Measurements from ENCODE around the gene AMER1. TPM values are rescaled to one million over a fixed set of nuclear protein-coding genes. Genes with fewer than 3 reads are reported as not detected.

AMER1 gene
- total and polyA plus RNA-seq, 4 experiments from 2014 or later = 0.05 to 5.5 (median 5.2) TPM; not detected in 1

- H3K4me1 ChIP-seq (ENCODE audit: insufficient read depth, low read length) = peaks cover 15% of the 10 kb centered on the region
- no peaks in the 10 kb centered on the region for H3K36me3 ChIP-seq (ENCODE audit: insufficient read depth, low read length)
- peak overlapping the region; percentile 42 to 83 for H3K4me3 ChIP-seq (ENCODE audit: low read length in 2 of 2)
- no peaks in the 10 kb centered on the region for H3K27me3 Mint-ChIP-seq
- no peaks in the 10 kb centered on the region for H3K27me3 ChIP-seq (ENCODE audit: insufficient read depth, low read length)
- peak overlapping the region; percentile 91 to 97 (median 93) for H3K4me3 Mint-ChIP-seq
- no peaks in the 10 kb centered on the region for H3K9me3 ChIP-seq (ENCODE audit: control insufficient read depth in 1 of 2, low read length in 2 of 2)
- H3K27ac ChIP-seq (ENCODE audit: low read depth, low read length) = peak overlapping the region; percentile 79
- peaks cover 6 to 25% (median 16%) of the 10 kb centered on the region in 4 donors for H3K4me1 Mint-ChIP-seq
- POLR2A ChIA-PET (ENCODE audit: partially characterized antibody) = interaction anchor here (1.3 to 2.8 kb wide), 4 partner anchors 189 to 829 kb away, joined by 5 to 15 read pairs (median 8); partner anchors contain the start of genes MTMR8, ZC3H12B and ZC4H2
- intact Hi-C loops (cut with micrococcal nuclease) = loop anchor here (1.0 to 10.0 kb wide), 4 partner anchors 451 to 1329 kb away; partner anchors contain the start of genes LAS1L, SPIN4 and ZC4H2
- CTCF ChIA-PET (ENCODE audit: partially characterized antibody) = interaction anchor here (1.2 kb wide), 1 partner anchor 451 kb away, joined by 3 read pairs; no protein-coding TSS in a partner anchor
- H3K9me3 Mint-ChIP-seq = no peaks in the 10 kb centered on the region
- peak overlapping the region; percentile 90 to 96 (median 93) for H3K27ac Mint-ChIP-seq
- DNase-seq = peak; percentile 85 to 91 (median 87)
- H3K36me3 Mint-ChIP-seq = no peaks in the 10 kb centered on the region
Measured at GRCh38 chrX:64205735-64206501, 410 bp upstream of the AMER1 start.

GRCh38 chrX:64204701-64205440 lies 637 bp downstream of the AMER1 start:
- ChIA-PET POLR2A (ENCODE audit: partially characterized antibody) (interaction anchor here (0.9 to 2.8 kb wide), 3 partner anchors 190 to 830 kb away, joined by 3 to 15 read pairs (median 10); partner anchors contain the start of genes MTMR8 and ZC3H12B), CTCF (ENCODE audit: partially characterized antibody) (no interaction called here)
- H3K36me3 Mint-ChIP-seq = no peaks in the 10 kb centered on the region
- H3K27ac Mint-ChIP-seq = peak overlapping the region in 3 of 7 donors; percentile 52 to 69 (median 59)
- Histone ChIP-seq H3K4me3 (ENCODE audit: low read length in 2 of 2) (peak overlapping the region in 1 of 2 donors; percentile 83), H3K4me1 (ENCODE audit: insufficient read depth, low read length) (peaks cover 15% of the 10 kb centered on the region), H3K27me3 (ENCODE audit: insufficient read depth, low read length) (no peaks in the 10 kb centered on the region), H3K27ac (ENCODE audit: low read depth, low read length) (peak overlapping the region; percentile 79), H3K9me3 (ENCODE audit: control insufficient read depth in 1 of 2, low read length in 2 of 2) (no peaks in the 10 kb centered on the region), H3K36me3 (ENCODE audit: insufficient read depth, low read length) (no peaks in the 10 kb centered on the region)
- H3K4me1 Mint-ChIP-seq = peaks cover 8 to 25% (median 16%) of the 10 kb centered on the region in 4 donors
- H3K9me3 Mint-ChIP-seq = no peaks in the 10 kb centered on the region
- no peaks in the 10 kb centered on the region for H3K27me3 Mint-ChIP-seq
- H3K4me3 Mint-ChIP-seq = peak overlapping the region; percentile 77 to 94 (median 88)
- peak in 3 of 5 donors; percentile 3 to 49 (median 22) for DNase-seq
- intact Hi-C loops (cut with micrococcal nuclease) = loop anchor here (1.0 to 10.0 kb wide), 4 partner anchors 450 to 1330 kb away; partner anchors contain the start of genes LAS1L, SPIN4 and ZC4H2

GRCh38 chrX:64204252-64204651 lies 1.3 kb downstream of the AMER1 start:
- CTCF ChIA-PET (ENCODE audit: partially characterized antibody) = no interaction called here
- intact Hi-C loops (cut with micrococcal nuclease) = loop anchor here (2.0 to 10.0 kb wide), 3 partner anchors 771 to 1331 kb away; partner anchors contain the start of genes LAS1L, SPIN4 and ZC4H2
- Mint-ChIP-seq H3K4me1 (peaks cover 9 to 25% (median 18%) of the 10 kb centered on the region in 4 donors), H3K36me3 (no peaks in the 10 kb centered on the region), H3K9me3 (no peaks in the 10 kb centered on the region), H3K27me3 (no peaks in the 10 kb centered on the region), H3K4me3 (peak overlapping the region; percentile 71 to 85 (median 78)), H3K27ac (peak overlapping the region in 3 of 7 donors; percentile 52 to 69 (median 59))
- H3K4me3 ChIP-seq (ENCODE audit: low read length in 2 of 2) = no peak overlapping the region
- DNase-seq = no peak
- H3K27ac ChIP-seq (ENCODE audit: low read depth, low read length) = no peak overlapping the region
- H3K9me3 ChIP-seq (ENCODE audit: control insufficient read depth in 1 of 2, low read length in 2 of 2) = no peaks in the 10 kb centered on the region
- H3K36me3 ChIP-seq (ENCODE audit: insufficient read depth, low read length) = no peaks in the 10 kb centered on the region
- peaks cover 15% of the 10 kb centered on the region for H3K4me1 ChIP-seq (ENCODE audit: insufficient read depth, low read length)
- POLR2A ChIA-PET (ENCODE audit: partially characterized antibody) = interaction anchor here (0.9 to 2.8 kb wide), 3 partner anchors 191 to 454 kb away, joined by 3 to 15 read pairs (median 3); partner anchors contain the start of gene MTMR8
- H3K27me3 ChIP-seq (ENCODE audit: insufficient read depth, low read length) = no peaks in the 10 kb centered on the region

GRCh38 chrX:64202808-64203325 lies 2.6 kb downstream of the AMER1 start:
- intact Hi-C loops (cut with micrococcal nuclease) = loop anchor here (10.0 kb wide), 1 partner anchor 772 kb away; the partner anchor contains the start of gene ZC4H2
- no peak overlapping the region for H3K4me3 ChIP-seq (ENCODE audit: low read length in 2 of 2)
- Mint-ChIP-seq H3K4me1 (peaks cover 13 to 25% (median 19%) of the 10 kb centered on the region in 4 donors), H3K36me3 (no peaks in the 10 kb centered on the region), H3K9me3 (no peaks in the 10 kb centered on the region), H3K4me3 (peak overlapping the region in 1 of 8 donors; percentile 47), H3K27ac (peak overlapping the region in 2 of 7 donors; percentile 64 to 69), H3K27me3 (no peaks in the 10 kb centered on the region)
- no peaks in the 10 kb centered on the region for H3K36me3 ChIP-seq (ENCODE audit: insufficient read depth, low read length)
- H3K9me3 ChIP-seq (ENCODE audit: control insufficient read depth in 1 of 2, low read length in 2 of 2) = no peaks in the 10 kb centered on the region
- no peak overlapping the region for H3K27ac ChIP-seq (ENCODE audit: low read depth, low read length)
- peaks cover 15% of the 10 kb centered on the region for H3K4me1 ChIP-seq (ENCODE audit: insufficient read depth, low read length)
- ChIA-PET CTCF (ENCODE audit: partially characterized antibody) (no interaction called here), POLR2A (ENCODE audit: partially characterized antibody) (no interaction called here)
- no peak for DNase-seq
- no peaks in the 10 kb centered on the region for H3K27me3 ChIP-seq (ENCODE audit: insufficient read depth, low read length)

- CTCF ChIA-PET (ENCODE audit: partially characterized antibody) = no interaction called here
- no peak overlapping the region for H3K27ac Mint-ChIP-seq
- peaks cover 5 to 13% (median 8%) of the 10 kb centered on the region in 4 donors for H3K4me1 Mint-ChIP-seq
Measured at GRCh38 chrX:64198036-64198435, 7.5 kb downstream of the AMER1 start.

GRCh38 chrX:64196606-64197005 lies 8.9 kb downstream of the AMER1 start:
- Mint-ChIP-seq H3K36me3 (peaks cover 7 to 9% of the 10 kb centered on the region in 2 donors), H3K4me3 (no peak overlapping the region), H3K27ac (peak overlapping the region in 1 of 7 donors; percentile 24), H3K9me3 (no peaks in the 10 kb centered on the region), H3K4me1 (peaks cover 0 to 9% (median 3%) of the 10 kb centered on the region in 4 donors), H3K27me3 (no peaks in the 10 kb centered on the region)
- ChIA-PET POLR2A (ENCODE audit: partially characterized antibody) (no interaction called here), CTCF (ENCODE audit: partially characterized antibody) (no interaction called here)
- Histone ChIP-seq H3K4me1 (ENCODE audit: insufficient read depth, low read length) (no peaks in the 10 kb centered on the region), H3K9me3 (ENCODE audit: control insufficient read depth in 1 of 2, low read length in 2 of 2) (no peaks in the 10 kb centered on the region), H3K27me3 (ENCODE audit: insufficient read depth, low read length) (no peaks in the 10 kb centered on the region), H3K27ac (ENCODE audit: low read depth, low read length) (no peak overlapping the region), H3K4me3 (ENCODE audit: low read length in 2 of 2) (no peak overlapping the region), H3K36me3 (ENCODE audit: insufficient read depth, low read length) (no peaks in the 10 kb centered on the region)
- no peak for DNase-seq
- intact Hi-C loops (cut with micrococcal nuclease) = no loop called here

More at GRCh38 chrX:64198036-64198435, 7.5 kb downstream of the AMER1 start:
- H3K27ac ChIP-seq (ENCODE audit: low read depth, low read length) = no peak overlapping the region
- H3K9me3 ChIP-seq (ENCODE audit: control insufficient read depth in 1 of 2, low read length in 2 of 2) = no peaks in the 10 kb centered on the region
- no peak for DNase-seq
- H3K36me3 ChIP-seq (ENCODE audit: insufficient read depth, low read length) = no peaks in the 10 kb centered on the region
- H3K4me3 ChIP-seq (ENCODE audit: low read length in 2 of 2) = no peak overlapping the region
- no peaks in the 10 kb centered on the region for H3K4me1 ChIP-seq (ENCODE audit: insufficient read depth, low read length)
- Mint-ChIP-seq H3K9me3 (no peaks in the 10 kb centered on the region), H3K4me3 (no peak overlapping the region), H3K27me3 (no peaks in the 10 kb centered on the region), H3K36me3 (peaks cover 0 to 1% of the 10 kb centered on the region in 2 donors)
- intact Hi-C loops (cut with micrococcal nuclease) = no loop called here
- POLR2A ChIA-PET (ENCODE audit: partially characterized antibody) = no interaction called here
- no peaks in the 10 kb centered on the region for H3K27me3 ChIP-seq (ENCODE audit: insufficient read depth, low read length)

Data from CD4-positive, alpha-beta memory T cell (primary cell).